AG04450 (cell line): ENCODE results near the gene ECHS1. TPM values are rescaled to one million over a fixed set of nuclear protein-coding genes. Genes with fewer than 3 reads are reported as not detected.

Experiments used
- CTCF ChIA-PET: fragments of 300-600, 350-600 bp; formaldehyde crosslinking; extraction: SDS; loops from one replicate; lab custom pipeline; 2022; ENCODE audit warnings: antibody characterized with exemption, inconsistent platforms; lab: Charles Lee
- POLR2A ChIA-PET: fragments of 350-600 bp; formaldehyde crosslinking; extraction: SDS; loops from one replicate; lab custom pipeline; 2021; ENCODE audit warnings: antibody characterized with exemption, inconsistent platforms; lab: Yijun Ruan, JAX
- DNase-seq: peaks from one replicate; pipeline ENCODE4 v3.0.0-alpha.2; 2011; ENCODE audit warnings: low read depth, low spot score
- H3K27ac ChIP-seq: one replicate; pipeline ENCODE4 v1.5.1; 2012; ENCODE audit warnings: low read depth, low read length, control low read depth
- H3K27me3 ChIP-seq: one replicate; pipeline ENCODE4 v1.6.0; 2012; ENCODE audit warnings: low read length; ENCODE audit not compliant: control insufficient read depth, insufficient read depth
- H3K4me3 ChIP-seq: 2 replicates; pipeline ENCODE4 v1.5.1; 2011; ENCODE audit warnings: mild to moderate bottlenecking, low read depth, low read length, control low read depth
- H3K9me3 ChIP-seq: 2 replicates; pipeline ENCODE4 v1.5.1; 2012; ENCODE audit warnings: low read length; ENCODE audit not compliant: control insufficient read depth, insufficient read depth
- CTCF ChIP-seq: IDR thresholded peaks from 2 replicates; pipeline ENCODE4 v1.5.1; 2011; ENCODE audit warnings: low read depth, low read length, control low read depth, inconsistent platforms
- polyA plus RNA-seq: library from polyadenylated mRNA; depleted of rRNA; stranded (reverse); fragments of >200 nt; gene quantifications from 2 replicates; pipeline ENCODE4 v1.2.3, GENCODE V29; 2011

ECHS1 gene
- polyA plus RNA-seq, 1 experiment, result 56.6 TPM

DNA sequence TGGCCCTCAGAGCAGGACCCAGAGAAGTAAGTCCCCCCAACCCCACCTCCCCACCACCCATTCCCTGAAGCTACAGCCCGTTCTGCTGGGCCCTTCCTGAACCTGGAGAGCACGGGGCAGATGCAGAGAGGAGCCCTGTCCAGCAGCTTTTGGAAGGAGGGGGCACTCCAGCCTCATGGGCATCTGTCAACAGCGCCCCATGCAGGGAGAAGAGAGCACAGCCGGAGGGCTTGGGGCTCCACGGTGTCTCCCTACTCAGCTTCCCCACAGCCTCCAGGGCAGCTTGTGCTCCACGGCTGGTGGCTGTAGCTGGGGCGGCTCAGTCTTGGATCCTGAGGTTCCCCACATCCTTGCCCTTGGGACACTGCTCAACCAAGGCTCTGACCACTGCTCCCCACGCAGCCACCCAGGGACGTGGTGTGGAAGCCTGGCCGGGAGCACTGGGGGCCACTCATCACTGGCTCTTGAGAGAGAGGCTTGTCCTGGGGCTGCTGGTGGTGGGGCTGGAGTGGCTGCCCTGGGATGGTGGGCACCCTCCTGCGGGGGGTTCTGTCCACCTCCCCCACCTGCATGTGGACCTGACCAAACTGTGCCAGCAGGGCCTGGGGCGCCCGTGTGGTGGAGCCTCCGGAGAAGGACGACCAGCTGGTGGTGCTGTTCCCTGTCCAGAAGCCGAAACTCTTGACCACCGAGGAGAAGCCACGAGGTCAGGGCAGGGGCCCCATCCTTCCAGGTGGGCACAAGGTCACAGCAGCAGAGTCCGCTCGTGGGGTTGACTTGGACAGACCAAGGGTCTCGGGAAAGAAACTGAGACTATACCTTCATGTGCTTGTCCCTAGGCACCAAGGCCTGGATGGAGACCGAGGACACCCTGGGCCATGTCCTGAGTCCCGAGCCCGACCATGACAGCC, 21.5 kb downstream of the ECHS1 start:
- POLR2A ChIA-PET, result interaction anchor here (1.2 kb wide), 1 partner anchor 10 kb away, joined by 3 read pairs; no protein-coding TSS in a partner anchor
- no peaks in the 10 kb centered on the region; the same call in 1 of the 2 replicates for H3K9me3 ChIP-seq
- H3K4me3 ChIP-seq, result no peak overlapping the region
- TF ChIP-seq CTCF, result no peak
- CTCF ChIA-PET, result interaction anchor here (0.6 to 1.9 kb wide), 2 partner anchors 22 to 37 kb away, joined by 3 to 7 read pairs; no protein-coding TSS in a partner anchor
- peaks cover 3% of the 10 kb centered on the region for H3K27me3 ChIP-seq
- no peak for DNase-seq
- H3K27ac ChIP-seq, result no peak overlapping the region

DNA sequence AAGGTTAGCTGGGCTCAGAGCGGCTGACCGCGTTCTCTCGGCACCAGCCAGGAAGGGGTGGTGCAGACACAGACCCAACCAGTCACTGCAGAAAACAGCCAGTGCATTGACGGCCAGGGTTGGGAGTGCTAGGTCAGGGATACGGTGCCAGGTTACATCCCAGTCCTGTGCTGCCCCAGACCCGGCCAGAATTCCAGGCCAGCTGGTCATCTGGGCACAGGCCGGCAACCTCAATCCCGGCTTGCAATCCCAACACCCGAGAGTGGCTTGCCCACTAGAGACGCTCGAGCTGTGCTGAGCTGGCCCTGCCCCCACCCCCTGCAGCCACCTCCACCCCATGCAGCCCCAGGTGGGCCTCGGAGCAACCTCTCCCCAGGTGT, 22.2 kb downstream of the ECHS1 start:
- ChIA-PET CTCF (interaction anchor here (0.6 to 1.9 kb wide), 2 partner anchors 21 to 37 kb away, joined by 3 to 7 read pairs; no protein-coding TSS in a partner anchor), POLR2A (interaction anchor here (1.2 kb wide), 1 partner anchor 11 kb away, joined by 3 read pairs; no protein-coding TSS in a partner anchor)
- no peak for TF ChIP-seq CTCF
- DNase-seq, result no peak
- H3K27ac ChIP-seq, result no peak overlapping the region
- peaks cover 3% of the 10 kb centered on the region for H3K27me3 ChIP-seq
- H3K9me3 ChIP-seq, result no peaks in the 10 kb centered on the region; the same call in 1 of the 2 replicates
- no peak overlapping the region for H3K4me3 ChIP-seq

DNA sequence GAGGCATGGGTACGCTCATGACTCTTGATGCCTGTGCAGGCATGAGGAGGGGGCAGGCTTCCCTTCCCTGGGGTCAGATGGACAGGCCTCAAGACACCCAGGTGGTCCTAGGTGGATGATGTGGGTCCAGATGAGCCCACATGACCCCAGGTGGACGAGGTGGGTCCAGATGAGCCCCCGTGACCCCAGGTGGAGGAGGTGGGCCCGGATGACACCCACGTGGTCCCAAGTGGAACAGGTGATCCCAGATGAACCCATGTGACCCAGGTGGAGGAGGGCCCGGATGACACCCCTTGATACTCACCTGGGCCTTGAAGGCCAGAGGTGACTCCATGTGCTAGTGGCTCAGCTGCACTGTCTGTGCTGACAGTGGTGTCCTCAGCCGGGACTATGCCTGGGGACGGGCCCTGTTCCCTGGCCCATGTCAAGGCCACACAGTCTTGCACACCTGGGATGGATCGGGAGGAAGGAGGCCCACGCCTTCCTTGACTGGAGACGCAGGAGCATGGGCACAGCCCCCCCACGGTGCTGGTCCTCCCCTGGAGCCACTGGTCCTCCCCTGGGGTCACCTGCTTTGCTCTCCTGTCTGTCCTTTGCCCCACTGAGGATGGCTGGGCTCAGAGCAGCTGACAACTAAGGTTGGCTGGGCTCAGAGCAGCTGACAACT, 22.7 kb downstream of the ECHS1 start:
- POLR2A ChIA-PET, result interaction anchor here (1.2 kb wide), 1 partner anchor 11 kb away, joined by 3 read pairs; no protein-coding TSS in a partner anchor
- no peak for TF ChIP-seq CTCF
- CTCF ChIA-PET, result interaction anchor here (1.9 kb wide), 1 partner anchor 21 kb away, joined by 7 read pairs; no protein-coding TSS in a partner anchor
- Histone ChIP-seq H3K9me3 (no peaks in the 10 kb centered on the region; the same call in 1 of the 2 replicates), H3K27me3 (peaks cover 5% of the 10 kb centered on the region), H3K27ac (no peak overlapping the region), H3K4me3 (no peak overlapping the region)
- no peak for DNase-seq

GRCh38 chr10:133349577-133350011, 23.6 kb downstream of the ECHS1 start:
- ChIA-PET POLR2A (no interaction called here), CTCF (no interaction called here)
- Histone ChIP-seq H3K27ac (no peak overlapping the region), H3K9me3 (no peaks in the 10 kb centered on the region; the same call in 1 of the 2 replicates), H3K4me3 (no peak overlapping the region), H3K27me3 (peaks cover 10% of the 10 kb centered on the region)
- no peak for DNase-seq
- no peak for TF ChIP-seq CTCF
